OCI-LY3 (cell line): ENCODE data around the gene TRAF4.

Source experiments
- CTCF ChIP-seq: fragments of 200-600, 300-600 bp; sonication (generic); IDR thresholded peaks from 2 replicates; pipeline ENCODE4 v1.5.1; 2014; ENCODE audit warnings: antibody characterized with exemption, low read length, low read depth
- EZH2phosphoT487 ChIP-seq: fragments of 200-600 bp; shearing (Covaris generic); IDR thresholded peaks from 2 replicates; pipeline ENCODE4 v1.6.1; 2018; ENCODE audit warnings: antibody characterized with exemption, mixed run types, low read depth

GRCh38 chr17:28765038-28765437 lies 21.2 kb downstream of the TRAF4 start:
- TF ChIP-seq CTCF (no peak), EZH2phosphoT487 (no peak)
